Hepatocyte (in vitro differentiated cells): ENCODE results near the gene PAMR1.

ENCODE experiments used
- CTCF ChIP-seq: fragments of 200-600 bp; sonication (generic); IDR thresholded peaks from 2 replicates; pipeline ENCODE4 v1.5.1; 2016; ENCODE audit warnings: antibody characterized with exemption, mild to moderate bottlenecking; ENCODE audit not compliant: poor library complexity
- EZH2 ChIP-seq: fragments of 200-600 bp; sonication (generic); IDR thresholded peaks from 2 replicates; pipeline ENCODE4 v1.6.1; 2016; ENCODE audit warnings: antibody characterized with exemption, mild to moderate bottlenecking, borderline replicate concordance
- EZH2phosphoT487 ChIP-seq: fragments of 200-600 bp; sonication (generic); IDR thresholded peaks from one replicate; pipeline ENCODE4 v1.6.1; 2018; ENCODE audit warnings: antibody characterized with exemption, mild to moderate bottlenecking, low read depth, moderate library complexity; ENCODE audit not compliant: unreplicated experiment, severe bottlenecking

- TF ChIP-seq CTCF (no peak), EZH2phosphoT487 (no peak), EZH2 (no peak)
Observed at GRCh38 chr11:35432464-35432863, 93.0 kb downstream of the PAMR1 start.
